WI38 (cell line): Measurements from ENCODE around the gene METTL3.

ENCODE experiments used
- H3K4me3 ChIP-seq: 2 replicates; pipeline ENCODE4 v1.5.1; 2011; ENCODE audit warnings: low read depth, mild to moderate bottlenecking, control low read depth, low read length
- CTCF ChIP-seq: IDR thresholded peaks from 2 replicates; pipeline ENCODE4 v1.5.1; 2012; ENCODE audit warnings: low read depth, mild to moderate bottlenecking, control low read depth, low read length

Gene METTL3

GRCh38 chr14:21467616-21468015 lies 43.5 kb downstream of the METTL3 start:
- no peak for TF ChIP-seq CTCF
- H3K4me3 ChIP-seq: no peak overlapping the region

- peak; percentile 27 for TF ChIP-seq CTCF
- H3K4me3 ChIP-seq: peak within 1 kb of the TSS; percentile 96
These were observed 55.0 kb downstream of the METTL3 start, which contains the start of gene CHD8 for GRCh38 chr14:21455912-21456667. Gene CHD8, minus strand, starts transcription at chr14:21456123. Its CDS starts 24,480 bp downstream, at chr14:21431643.

- no peak for TF ChIP-seq CTCF
- H3K4me3 ChIP-seq: peak overlapping the region; percentile 96
These were observed 55.6 kb downstream of the METTL3 start for GRCh38 chr14:21455592-21455911.

- TF ChIP-seq CTCF: no peak
- peak overlapping the region; percentile 96 for H3K4me3 ChIP-seq
These were observed 56.1 kb downstream of the METTL3 start for GRCh38 chr14:21454843-21455544.

- no peak overlapping the region for H3K4me3 ChIP-seq
- no peak for TF ChIP-seq CTCF
These were observed 61.3 kb downstream of the METTL3 start for GRCh38 chr14:21449899-21450216.
